ENCODE results near the gene KCTD1.

Gene KCTD1

GRCh38 chr18:26556573-26556972 is 8.2 kb upstream of the KCTD1 start:
- TF ChIP-seq CTCF (conservative IDR thresholded peaks at IDR 0.05; ENCODE audit: low read depth, low read length) = no peak
- no peak for DNase-seq (ENCODE audit: low read depth)

GRCh38 chr18:26555804-26556553 is 7.6 kb upstream of the KCTD1 start:
- DNase-seq (ENCODE audit: low read depth) = no peak
- no peak overlapping the region for H3K4me3 ChIP-seq (ENCODE audit: low read length)
- TF ChIP-seq CTCF (conservative IDR thresholded peaks at IDR 0.05; ENCODE audit: low read depth, low read length) = no peak

More at GRCh38 chr18:26556573-26556972, 8.2 kb upstream of the KCTD1 start:
- H3K4me3 ChIP-seq (ENCODE audit: low read length) = no peak overlapping the region

GRCh38 chr18:26553943-26554342 is 5.6 kb upstream of the KCTD1 start:
- DNase-seq (ENCODE audit: low read depth) = no peak
- TF ChIP-seq CTCF (conservative IDR thresholded peaks at IDR 0.05; ENCODE audit: low read depth, low read length) = no peak
- H3K4me3 ChIP-seq (ENCODE audit: low read length) = no peak overlapping the region

GRCh38 chr18:26551695-26552081 is 3.3 kb upstream of the KCTD1 start:
- H3K4me3 ChIP-seq (ENCODE audit: low read length) = no peak overlapping the region
- no peak for TF ChIP-seq CTCF (conservative IDR thresholded peaks at IDR 0.05; ENCODE audit: low read depth, low read length)
- no peak for DNase-seq (ENCODE audit: low read depth)

GRCh38 chr18:26550998-26551694 is 2.8 kb upstream of the KCTD1 start:
- no peak for TF ChIP-seq CTCF (conservative IDR thresholded peaks at IDR 0.05; ENCODE audit: low read depth, low read length)
- no peak overlapping the region for H3K4me3 ChIP-seq (ENCODE audit: low read length)
- no peak for DNase-seq (ENCODE audit: low read depth)

- DNase-seq (ENCODE audit: low read depth) = no peak
- H3K4me3 ChIP-seq (ENCODE audit: low read length) = peak overlapping the region; percentile 61
- TF ChIP-seq CTCF (conservative IDR thresholded peaks at IDR 0.05; ENCODE audit: low read depth, low read length) = no peak
Observed at GRCh38 chr18:26549263-26550094, 1.1 kb upstream of the KCTD1 start.
